WTC11 (cell line): ENCODE measurements around the gene ZNF830. TPM values are rescaled to one million over a fixed set of nuclear protein-coding genes. Genes with fewer than 3 reads are reported as not detected.

Experiments
- ATAC-seq: fragments of 200-7000 bp; cut with Tn5 transposase; 2 replicates; pipeline ENCODE4 v1.10.0; 2021; ENCODE audit warnings: mild to moderate bottlenecking, moderate library complexity
- Bru-seq: library from RNA; stranded (reverse); fragments of 400-500 nt; gene quantifications from one replicate; lab custom pipeline; 2021; lab: Mats Ljungman, UMichigan
- CTCF ChIA-PET: fragments of 300-600 bp; sonication (Branson Sonifier 250); formaldehyde crosslinking; loops from one replicate; lab custom pipeline; 2021; ENCODE audit warnings: antibody characterized with exemption; lab: Charles Lee
- POLR2A ChIA-PET: fragments of 350-600 bp; sonication (Branson Sonifier 250); formaldehyde crosslinking; loops from one replicate; lab custom pipeline; 2021; ENCODE audit warnings: antibody characterized with exemption; lab: Charles Lee
- DNase-seq: peaks from one replicate; pipeline ENCODE4 v3.0.0; 2021; ENCODE audit warnings: low spot score
- H3K27ac Mint-ChIP-seq: 2 replicates; pipeline ENCODE4 v1.8.0; 2021; ENCODE audit warnings: mixed read lengths
- H3K27me3 Mint-ChIP-seq: 2 replicates; pipeline ENCODE4 v1.8.0; 2021; ENCODE audit warnings: low read depth, mild to moderate bottlenecking, moderate library complexity, mixed read lengths
- H3K36me3 Mint-ChIP-seq: 2 replicates; pipeline ENCODE4 v1.8.0; 2021; ENCODE audit warnings: mixed read lengths
- H3K4me1 Mint-ChIP-seq: 2 replicates; pipeline ENCODE4 v1.8.0; 2022; ENCODE audit warnings: mixed read lengths
- H3K4me3 Mint-ChIP-seq: 2 replicates; pipeline ENCODE4 v1.8.0; 2021; ENCODE audit warnings: mild to moderate bottlenecking, moderate library complexity, mixed read lengths
- H3K9me3 Mint-ChIP-seq: 2 replicates; pipeline ENCODE4 v1.8.0; 2021; ENCODE audit warnings: mixed read lengths
- AFF4 ChIP-seq: sonication (generic); formaldehyde crosslinking; IDR thresholded peaks from 2 replicates; pipeline ENCODE4 v1.8.1; 2023; ENCODE audit warnings: mild to moderate bottlenecking, missing genetic modification reagents, borderline replicate concordance
- ARID4B ChIP-seq: sonication (generic); formaldehyde crosslinking; IDR thresholded peaks from 2 replicates; pipeline ENCODE4 v1.8.0; 2023; ENCODE audit warnings: missing genetic modification reagents, mild to moderate bottlenecking, borderline replicate concordance
- ATF3 ChIP-seq: sonication (generic); formaldehyde crosslinking; conservative IDR thresholded peaks from 2 replicates; pipeline ENCODE4 v1.8.1; 2022; ENCODE audit warnings: mild to moderate bottlenecking, missing genetic modification reagents
- CREM ChIP-seq: sonication (generic); formaldehyde crosslinking; IDR thresholded peaks from 2 replicates; pipeline ENCODE4 v1.8.1; 2022; ENCODE audit warnings: mild to moderate bottlenecking, missing genetic modification reagents, moderate library complexity
- EMX1 ChIP-seq: fragments of 250-450 bp; sonication (Bioruptor Pico); IDR thresholded peaks from 2 replicates; pipeline ENCODE4 v1.8.0; 2021; ENCODE audit warnings: mild to moderate bottlenecking
- ETV6 ChIP-seq: sonication (generic); formaldehyde crosslinking; IDR thresholded peaks from 2 replicates; pipeline ENCODE4 v1.8.1; 2022; ENCODE audit warnings: mild to moderate bottlenecking, missing genetic modification reagents
- FOXK1 ChIP-seq: sonication (generic); formaldehyde crosslinking; IDR thresholded peaks from 2 replicates; pipeline ENCODE4 v1.8.0; 2022; ENCODE audit warnings: mild to moderate bottlenecking, moderate library complexity, missing genetic modification reagents
- FOXP1 ChIP-seq: sonication (generic); formaldehyde crosslinking; IDR thresholded peaks from 2 replicates; pipeline ENCODE4 v1.8.0; 2022; ENCODE audit warnings: missing genetic modification reagents, mild to moderate bottlenecking, moderate library complexity, borderline replicate concordance
- GABPB1 ChIP-seq: sonication (generic); formaldehyde crosslinking; IDR thresholded peaks from 2 replicates; pipeline ENCODE4 v1.8.1; 2023; ENCODE audit warnings: mild to moderate bottlenecking, missing genetic modification reagents
- MAX ChIP-seq: sonication (generic); formaldehyde crosslinking; IDR thresholded peaks from 2 replicates; pipeline ENCODE4 v1.8.0; 2022; ENCODE audit warnings: mild to moderate bottlenecking, missing genetic modification reagents
- NFYB ChIP-seq: sonication (generic); formaldehyde crosslinking; conservative IDR thresholded peaks from 2 replicates; pipeline ENCODE4 v1.8.0; 2022; ENCODE audit warnings: low read depth, missing genetic modification reagents
- RORB ChIP-seq: fragments of 250-450 bp; sonication (Bioruptor Pico); IDR thresholded peaks from 2 replicates; pipeline ENCODE4 v1.9.0; 2021; ENCODE audit warnings: mild to moderate bottlenecking
- SOX15 ChIP-seq: fragments of 250-450 bp; sonication (Bioruptor Pico); IDR thresholded peaks from 2 replicates; pipeline ENCODE4 v1.9.0; 2021; ENCODE audit warnings: mild to moderate bottlenecking
- SP1 ChIP-seq: sonication (generic); formaldehyde crosslinking; conservative IDR thresholded peaks from 2 replicates; pipeline ENCODE4 v1.8.1; 2022; ENCODE audit warnings: missing genetic modification reagents
- TEAD1 ChIP-seq: sonication (generic); formaldehyde crosslinking; IDR thresholded peaks from 2 replicates; pipeline ENCODE4 v1.8.0; 2022; ENCODE audit warnings: mild to moderate bottlenecking, missing genetic modification reagents
- TP53 ChIP-seq: sonication (generic); formaldehyde crosslinking; IDR thresholded peaks from 2 replicates; pipeline ENCODE4 v1.8.1; 2023; ENCODE audit warnings: mild to moderate bottlenecking, missing genetic modification reagents
- USF1 ChIP-seq: sonication (generic); formaldehyde crosslinking; IDR thresholded peaks from 2 replicates; pipeline ENCODE4 v1.8.0; 2022; ENCODE audit warnings: mild to moderate bottlenecking, missing genetic modification reagents
- ZNF219 ChIP-seq: sonication (generic); formaldehyde crosslinking; IDR thresholded peaks from 2 replicates; pipeline ENCODE4 v1.8.0; 2023; ENCODE audit warnings: missing genetic modification reagents, mild to moderate bottlenecking, borderline replicate concordance
- ZNF263 ChIP-seq: sonication (generic); formaldehyde crosslinking; IDR thresholded peaks from 2 replicates; pipeline ENCODE4 v1.8.1; 2022; ENCODE audit warnings: low read depth, mild to moderate bottlenecking, moderate library complexity, missing genetic modification reagents
- long read RNA-seq, 3 experiments: library from RNA in 1 of 3; library from capped mRNA in 1 of 3; library from polyadenylated mRNA in 1 of 3; unstranded in 2 of 3; stranded (forward) in 1 of 3; transcript quantifications; one replicate each; pipeline ENCODE4 v2.0.0, GENCODE V29; 2021
- total RNA-seq: library from RNA; stranded (reverse); gene quantifications from 3 replicates; pipeline ENCODE4 v1.2.3, GENCODE V29; 2021

The ZNF830 gene
- total RNA-seq (15.8 to 20.2 TPM (median 16.4 TPM) in 3 replicates), Bru-seq, nascent RNA (percentile 97 among the genes with signal in this experiment)
- long read RNA-seq, experiment 1, transcript ZNF830-201 (1 exons, 2,246 nt) = major isoform, 35 of 40 reads
- long read RNA-seq, experiment 1, partial matches to known transcripts = 0 of 40 reads
- long read RNA-seq, experiment 1, other reads (novel, unspliced or antisense) = 2 of 40 reads
- long read RNA-seq, experiment 2, transcript ZNF830-201 (1 exons, 2,246 nt) = major isoform, 17 of 18 reads
- long read RNA-seq, experiment 2, partial matches to known transcripts = 0 of 18 reads
- long read RNA-seq, experiment 2, other reads (novel, unspliced or antisense) = 1 of 18 reads
- long read RNA-seq, experiment 3, transcript ZNF830-201 (1 exons, 2,246 nt) = major isoform, 87 of 91 reads
- long read RNA-seq, experiment 3, partial matches to known transcripts = 0 of 91 reads
- long read RNA-seq, experiment 3, other reads (novel, unspliced or antisense) = 4 of 91 reads

- H3K4me1 Mint-ChIP-seq = peaks cover 8% of the 10 kb centered on the region
- H3K4me3 Mint-ChIP-seq = peak within 1 kb of the TSS; percentile 100
- H3K27me3 Mint-ChIP-seq = peaks cover 30% of the 10 kb centered on the region
- ATAC-seq = peak; percentile 90
- no peaks in the 10 kb centered on the region for H3K9me3 Mint-ChIP-seq
- H3K27ac Mint-ChIP-seq = peak within 1 kb of the TSS; percentile 100
- POLR2A ChIA-PET = interaction anchor here (1.0 kb wide), 1 partner anchor 19 kb away, joined by 3 read pairs; the partner anchor contains the start of gene LIG3
- TF ChIP-seq ZNF219 (CRISPR knock-in tag) (no peak), ETV6 (peak; percentile 74; the same call in 1 of the 2 replicates), RORB (no peak), GABPB1 (peak; percentile 73), USF1 (CRISPR knock-in tag) (peak; percentile 33; the same call in 1 of the 2 replicates), ATF3 (CRISPR knock-in tag) (no peak), FOXK1 (CRISPR knock-in tag) (peak; percentile 90), EMX1 (CRISPR knock-in tag) (no peak), SOX15 (CRISPR knock-in tag) (no peak), CREM (peak; percentile 97), MAX (CRISPR knock-in tag) (peak; percentile 74), TP53 (0 out of 2 replicates have a peak, but pooled peaks have one; percentile 8), FOXP1 (CRISPR knock-in tag) (peak; percentile 43; the same call in 1 of the 2 replicates), ARID4B (CRISPR knock-in tag) (peak; percentile 72; the same call in 1 of the 2 replicates), TEAD1 (CRISPR knock-in tag) (peak; percentile 70), AFF4 (no peak), NFYB (CRISPR knock-in tag) (peak; percentile 52; the same call in 1 of the 2 replicates), SP1 (CRISPR knock-in tag) (peak; percentile 70), ZNF263 (CRISPR knock-in tag) (no peak)
- CTCF ChIA-PET = no interaction called here
- H3K36me3 Mint-ChIP-seq = peaks cover 13% of the 10 kb centered on the region
- DNase-seq = peak; percentile 88
These were observed at the start of gene ZNF830, which contains the start of gene CCT6B for GRCh38 chr17:34961093-34961911. TSS of gene ZNF830 (plus strand) at chr17:34961540. CDS start at chr17:34961567, 27 bp downstream. TSS of gene CCT6B (minus strand) at chr17:34961460. CDS start at chr17:34961393, 67 bp downstream.
